Peyer's patch (tissue), 4 donors: ENCODE measurements around the gene PPM1D.

Experiments used
- POLR2A ChIP-seq, 2 donors: fragments of 450-650 bp; IDR thresholded peaks; one replicate each; pipeline ENCODE4 v1.5.1; 2017; ENCODE audit warnings: antibody characterized with exemption in 2 of 2, mild to moderate bottlenecking in 2 of 2, moderate library complexity in 2 of 2
- TF ChIP-seq, protein P1 (sequence below), 6 experiments: fragments of 450-650 bp in 4 of 6; fragments of 200-600 bp in 2 of 6; sonication (generic) in 1 of 6; IDR thresholded peaks; one replicate each; pipeline ENCODE4 v1.5.1; 2017 to 2019; ENCODE audit warnings: antibody characterized with exemption in 6 of 6, mild to moderate bottlenecking in 3 of 6, moderate library complexity in 1 of 6

DNA sequence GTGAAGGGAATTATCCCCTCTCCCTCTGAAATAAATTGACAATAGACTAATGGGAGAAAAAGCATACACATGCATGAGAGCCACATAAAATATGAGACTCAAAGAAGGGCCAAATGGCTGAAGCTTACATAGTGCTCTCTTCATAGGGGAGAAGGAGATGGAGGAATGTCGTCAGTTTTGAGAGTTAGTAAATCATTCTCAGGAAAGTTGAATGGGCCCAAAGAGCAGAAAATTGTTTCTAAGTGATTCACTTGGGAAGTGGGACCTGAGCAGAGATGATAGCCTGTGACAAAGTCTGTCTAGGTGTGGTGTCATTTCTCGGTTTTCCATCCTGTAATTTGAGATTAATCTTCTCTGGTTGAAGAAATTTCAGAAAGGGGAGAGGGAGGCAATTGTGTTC is 112.7 kb downstream of the PPM1D start:
- TF ChIP-seq POLR2A (IDR thresholded peaks at IDR 0.05), result no peak
- TF ChIP-seq, protein P1, sequence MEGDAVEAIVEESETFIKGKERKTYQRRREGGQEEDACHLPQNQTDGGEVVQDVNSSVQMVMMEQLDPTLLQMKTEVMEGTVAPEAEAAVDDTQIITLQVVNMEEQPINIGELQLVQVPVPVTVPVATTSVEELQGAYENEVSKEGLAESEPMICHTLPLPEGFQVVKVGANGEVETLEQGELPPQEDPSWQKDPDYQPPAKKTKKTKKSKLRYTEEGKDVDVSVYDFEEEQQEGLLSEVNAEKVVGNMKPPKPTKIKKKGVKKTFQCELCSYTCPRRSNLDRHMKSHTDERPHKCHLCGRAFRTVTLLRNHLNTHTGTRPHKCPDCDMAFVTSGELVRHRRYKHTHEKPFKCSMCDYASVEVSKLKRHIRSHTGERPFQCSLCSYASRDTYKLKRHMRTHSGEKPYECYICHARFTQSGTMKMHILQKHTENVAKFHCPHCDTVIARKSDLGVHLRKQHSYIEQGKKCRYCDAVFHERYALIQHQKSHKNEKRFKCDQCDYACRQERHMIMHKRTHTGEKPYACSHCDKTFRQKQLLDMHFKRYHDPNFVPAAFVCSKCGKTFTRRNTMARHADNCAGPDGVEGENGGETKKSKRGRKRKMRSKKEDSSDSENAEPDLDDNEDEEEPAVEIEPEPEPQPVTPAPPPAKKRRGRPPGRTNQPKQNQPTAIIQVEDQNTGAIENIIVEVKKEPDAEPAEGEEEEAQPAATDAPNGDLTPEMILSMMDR (IDR thresholded peaks at IDR 0.05), result no peak
